ENCODE measurements around the gene SERPINB6.

- peak; percentile 73 for TF ChIP-seq CTCF (IDR thresholded peaks at IDR 0.05; ENCODE audit: low read depth, low read length, poor library complexity, severe bottlenecking)
- TF ChIP-seq EZH2phosphoT487 (IDR thresholded peaks at IDR 0.05; ENCODE audit: borderline replicate concordance, low read length): no peak
Observed at GRCh38 chr6:2988426-2989331, 17.3 kb upstream of the SERPINB6 start.
